Measurements from ENCODE around the gene LHX5. TPM values are rescaled to one million over a fixed set of nuclear protein-coding genes. Genes with fewer than 3 reads are reported as not detected.
A peak's percentile ranks its signal among the peaks of the same experiment; 100 is the strongest.

Gene LHX5
- total RNA-seq, 2 donors from 2014 or later = 0.18 TPM; not detected in 1

DNA sequence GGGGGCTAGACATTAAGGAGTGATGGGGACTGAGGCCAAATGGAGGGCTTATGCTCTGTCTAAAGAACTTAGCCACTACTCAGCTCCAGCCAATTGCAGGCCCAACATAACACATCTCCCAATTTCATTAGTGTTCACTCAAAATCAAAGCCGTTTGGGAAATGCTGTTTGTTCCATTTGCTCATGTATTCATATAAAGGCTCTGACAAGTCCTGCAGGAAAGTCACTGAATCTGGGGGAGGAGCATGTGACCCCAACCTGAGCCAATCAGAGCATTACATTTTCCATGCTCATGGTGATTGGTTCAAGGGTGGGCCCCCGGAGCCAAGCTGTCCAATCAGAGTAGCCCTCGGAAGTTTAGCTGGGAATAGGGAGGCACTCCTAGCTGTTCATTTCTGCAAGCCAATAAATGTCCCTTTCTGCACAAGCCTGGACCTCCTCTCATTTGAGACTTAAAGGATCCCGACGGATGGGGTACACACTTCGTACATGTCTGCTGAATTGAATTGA, 28.6 kb downstream of the LHX5 start:
- peaks cover 82% of the 10 kb centered on the region for H3K27me3 Mint-ChIP-seq (ENCODE audit: insufficient read depth)
- TF ChIP-seq, protein P1, sequence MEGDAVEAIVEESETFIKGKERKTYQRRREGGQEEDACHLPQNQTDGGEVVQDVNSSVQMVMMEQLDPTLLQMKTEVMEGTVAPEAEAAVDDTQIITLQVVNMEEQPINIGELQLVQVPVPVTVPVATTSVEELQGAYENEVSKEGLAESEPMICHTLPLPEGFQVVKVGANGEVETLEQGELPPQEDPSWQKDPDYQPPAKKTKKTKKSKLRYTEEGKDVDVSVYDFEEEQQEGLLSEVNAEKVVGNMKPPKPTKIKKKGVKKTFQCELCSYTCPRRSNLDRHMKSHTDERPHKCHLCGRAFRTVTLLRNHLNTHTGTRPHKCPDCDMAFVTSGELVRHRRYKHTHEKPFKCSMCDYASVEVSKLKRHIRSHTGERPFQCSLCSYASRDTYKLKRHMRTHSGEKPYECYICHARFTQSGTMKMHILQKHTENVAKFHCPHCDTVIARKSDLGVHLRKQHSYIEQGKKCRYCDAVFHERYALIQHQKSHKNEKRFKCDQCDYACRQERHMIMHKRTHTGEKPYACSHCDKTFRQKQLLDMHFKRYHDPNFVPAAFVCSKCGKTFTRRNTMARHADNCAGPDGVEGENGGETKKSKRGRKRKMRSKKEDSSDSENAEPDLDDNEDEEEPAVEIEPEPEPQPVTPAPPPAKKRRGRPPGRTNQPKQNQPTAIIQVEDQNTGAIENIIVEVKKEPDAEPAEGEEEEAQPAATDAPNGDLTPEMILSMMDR (conservative IDR thresholded peaks at IDR 0.05) = no peak

DNA sequence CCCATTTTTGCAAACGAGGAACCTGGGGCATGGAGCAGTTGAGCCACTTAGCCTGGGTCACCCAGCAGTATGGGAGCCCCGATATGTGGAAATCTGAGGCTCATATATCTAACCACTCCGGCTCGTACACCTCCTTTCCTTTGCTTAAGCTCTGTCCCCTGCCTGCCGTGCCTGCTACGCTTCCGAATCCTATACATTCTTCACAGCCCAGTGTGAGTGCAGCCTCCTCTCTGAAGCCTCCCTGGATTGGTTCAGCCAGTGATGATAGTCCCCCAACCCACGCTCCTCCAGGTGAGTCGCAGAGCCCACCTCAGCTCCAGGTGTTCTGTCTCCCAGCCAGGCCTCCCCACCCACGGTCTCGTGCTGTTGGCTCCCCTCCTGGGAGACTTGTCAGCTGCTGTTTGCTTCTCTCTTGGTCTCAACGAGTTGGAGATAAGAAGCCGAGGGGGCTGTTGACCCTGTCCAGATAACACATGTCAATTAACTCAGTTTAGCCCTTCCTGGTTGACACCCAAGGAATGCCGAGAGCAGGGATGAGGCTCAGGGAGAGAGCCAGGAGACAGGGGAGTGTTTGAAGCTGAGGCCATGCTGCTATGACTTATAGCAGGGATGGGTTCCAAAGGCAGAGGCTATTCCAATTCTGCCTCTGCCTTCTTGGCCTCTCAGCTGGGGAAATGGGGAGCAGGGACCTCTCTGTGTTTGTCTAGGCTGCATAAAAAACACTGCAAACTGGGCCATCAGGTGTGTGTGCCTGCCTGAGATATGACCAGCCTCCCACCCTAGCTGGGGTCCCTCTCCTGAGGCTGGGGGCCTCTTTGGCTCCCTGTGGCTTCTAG, 30.5 kb downstream of the LHX5 start:
- H3K4me1 ChIP-seq (ENCODE audit: control insufficient read depth, insufficient read depth, low read length) = peaks cover 4% of the 10 kb centered on the region
- peak; percentile 86 for DNase-seq
- Mint-ChIP-seq H3K27ac (no peak overlapping the region), H3K27me3 (ENCODE audit: insufficient read depth) (peaks cover 64% of the 10 kb centered on the region), H3K36me3 (ENCODE audit: low read depth) (no peaks in the 10 kb centered on the region), H3K9me3 (peaks cover 7% of the 10 kb centered on the region), H3K4me3 (no peak overlapping the region), H3K4me1 (peaks cover 20% of the 10 kb centered on the region)
- H3K27ac ChIP-seq (ENCODE audit: low read depth, low read length) = no peak overlapping the region
- H3K9me3 ChIP-seq (ENCODE audit: control insufficient read depth, low read length) = no peaks in the 10 kb centered on the region
- no peak overlapping the region for H3K9ac ChIP-seq (ENCODE audit: extremely low read depth, low read length, poor library complexity, severe bottlenecking)
- TF ChIP-seq, protein P1 (conservative IDR thresholded peaks at IDR 0.05) = no peak
- WGBS, 2 experiments (ENCODE audit: insufficient coverage in 1 of 2, insufficient read length in 1 of 2) = 46 to 70% methylated on average over 9 to 14 of the region's 14 CpGs
- no peak overlapping the region for H3K4me3 ChIP-seq (ENCODE audit: low read length)
- H3K36me3 ChIP-seq (ENCODE audit: control insufficient read depth, insufficient read depth, low read length) = no peaks in the 10 kb centered on the region
- H3K27me3 ChIP-seq (ENCODE audit: control insufficient read depth, insufficient read depth, low read length, poor library complexity, severe bottlenecking) = peaks cover 74% of the 10 kb centered on the region

More for the DNA sequence above, 28.6 kb downstream of the LHX5 start:
- Mint-ChIP-seq H3K9me3 (peaks cover 7% of the 10 kb centered on the region), H3K4me1 (peaks cover 20% of the 10 kb centered on the region), H3K4me3 (no peak overlapping the region), H3K27ac (no peak overlapping the region), H3K36me3 (ENCODE audit: low read depth) (no peaks in the 10 kb centered on the region)
- Histone ChIP-seq H3K4me1 (ENCODE audit: control insufficient read depth, insufficient read depth, low read length) (peaks cover 4% of the 10 kb centered on the region), H3K27ac (ENCODE audit: low read depth, low read length) (no peak overlapping the region), H3K36me3 (ENCODE audit: control insufficient read depth, insufficient read depth, low read length) (no peaks in the 10 kb centered on the region), H3K9me3 (ENCODE audit: control insufficient read depth, low read length) (no peaks in the 10 kb centered on the region), H3K9ac (ENCODE audit: extremely low read depth, low read length, poor library complexity, severe bottlenecking) (no peak overlapping the region), H3K27me3 (ENCODE audit: control insufficient read depth, insufficient read depth, low read length, poor library complexity, severe bottlenecking) (peaks cover 65% of the 10 kb centered on the region), H3K4me3 (ENCODE audit: low read length) (no peak overlapping the region)
- 92 to 95% methylated on average over 5 to 6 of the region's 6 CpGs for WGBS, 2 experiments (ENCODE audit: insufficient coverage in 1 of 2, insufficient read length in 1 of 2)
- DNase-seq = no peak

DNA sequence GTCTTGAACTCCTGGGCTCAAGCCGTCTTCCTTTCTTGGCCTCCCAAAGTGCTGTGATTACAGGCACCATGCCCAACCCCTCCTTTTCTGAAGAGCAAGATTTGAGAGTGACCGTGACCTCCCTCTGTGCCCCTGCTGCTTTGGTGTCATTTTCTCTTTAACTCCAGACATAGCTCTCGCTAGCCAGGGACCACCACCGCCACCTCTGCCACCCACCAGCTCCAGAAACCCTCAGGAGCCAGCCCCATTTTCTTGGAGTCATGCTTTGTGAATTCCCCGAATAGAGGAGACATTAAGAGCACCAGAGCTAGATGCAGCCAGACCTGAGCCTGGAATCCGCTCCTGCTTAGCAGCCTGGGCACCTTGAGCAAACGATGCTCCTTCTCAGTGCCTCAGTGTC, 31.3 kb downstream of the LHX5 start:
- 89 to 91% methylated on average over 6 to 7 of the region's 7 CpGs for WGBS, 2 experiments (ENCODE audit: insufficient coverage in 1 of 2, insufficient read length in 1 of 2)
- H3K27ac Mint-ChIP-seq = no peak overlapping the region
- H3K9ac ChIP-seq (ENCODE audit: extremely low read depth, low read length, poor library complexity, severe bottlenecking) = no peak overlapping the region

More for the DNA sequence above, 31.3 kb downstream of the LHX5 start:
- DNase-seq = peak; percentile 54
- H3K27ac ChIP-seq (ENCODE audit: low read depth, low read length) = no peak overlapping the region
- Mint-ChIP-seq H3K4me1 (peaks cover 20% of the 10 kb centered on the region), H3K9me3 (peaks cover 3% of the 10 kb centered on the region), H3K27me3 (ENCODE audit: insufficient read depth) (peaks cover 56% of the 10 kb centered on the region), H3K4me3 (no peak overlapping the region), H3K36me3 (ENCODE audit: low read depth) (no peaks in the 10 kb centered on the region)
- no peaks in the 10 kb centered on the region for H3K9me3 ChIP-seq (ENCODE audit: control insufficient read depth, low read length)
- no peaks in the 10 kb centered on the region for H3K36me3 ChIP-seq (ENCODE audit: control insufficient read depth, insufficient read depth, low read length)
- H3K4me3 ChIP-seq (ENCODE audit: low read length) = no peak overlapping the region
- H3K27me3 ChIP-seq (ENCODE audit: control insufficient read depth, insufficient read depth, low read length, poor library complexity, severe bottlenecking) = peaks cover 69% of the 10 kb centered on the region
- TF ChIP-seq, protein P1 (conservative IDR thresholded peaks at IDR 0.05) = no peak
- peaks cover 4% of the 10 kb centered on the region for H3K4me1 ChIP-seq (ENCODE audit: control insufficient read depth, insufficient read depth, low read length)

Measured in endodermal cell (in vitro differentiated cells).